GM18499 (cell line): ENCODE measurements around the gene TGFB3.
"Not testable (repeated sequence)": the region's sequence is repeated elsewhere in the genome, so short reads cannot be mapped to it uniquely, and the experiment has no call there.

Source experiments
- ATAC-seq: cut with Tn5 transposase; IDR thresholded peaks from one replicate; pipeline ENCODE4 v1.9.1; 2021; ENCODE audit warnings: moderate number of reproducible peaks; ENCODE audit not compliant: insufficient read depth, unreplicated experiment

Gene TGFB3

GRCh38 chr14:75967866-75968265 lies 13.9 kb downstream of the TGFB3 start:
- ATAC-seq: no peak

GRCh38 chr14:75961662-75962061 lies 20.1 kb downstream of the TGFB3 start:
- ATAC-seq: no peak

GRCh38 chr14:75960231-75960630 lies 21.6 kb downstream of the TGFB3 start:
- no peak for ATAC-seq

- ATAC-seq: no peak
Measured at GRCh38 chr14:75959031-75959430, 22.8 kb downstream of the TGFB3 start.

GRCh38 chr14:75952489-75952888 lies 29.3 kb downstream of the TGFB3 start:
- ATAC-seq: no peak

GRCh38 chr14:75946785-75947184 lies 35.0 kb downstream of the TGFB3 start:
- no peak for ATAC-seq

- no peak for ATAC-seq
Measured at GRCh38 chr14:75944607-75945241, 37.1 kb downstream of the TGFB3 start.

- no peak for ATAC-seq
Measured at GRCh38 chr14:75941030-75941429, 40.8 kb downstream of the TGFB3 start.

- no peak for ATAC-seq
Measured at GRCh38 chr14:75939200-75939599, 42.6 kb downstream of the TGFB3 start.

GRCh38 chr14:75934998-75935628 lies 46.7 kb downstream of the TGFB3 start:
- ATAC-seq: no peak

GRCh38 chr14:75933712-75934296 lies 48.0 kb downstream of the TGFB3 start:
- ATAC-seq: no peak

GRCh38 chr14:75928690-75929181 lies 53.1 kb downstream of the TGFB3 start:
- ATAC-seq: no peak

- ATAC-seq: no peak
Measured at GRCh38 chr14:75927564-75928087, 54.2 kb downstream of the TGFB3 start.

- no peak for ATAC-seq
Measured at GRCh38 chr14:75926431-75927115, 55.2 kb downstream of the TGFB3 start.

- ATAC-seq: not testable (repeated sequence)
Measured at GRCh38 chr14:75925141-75925840, 56.5 kb downstream of the TGFB3 start.

GRCh38 chr14:75920421-75920820 lies 61.4 kb downstream of the TGFB3 start:
- ATAC-seq: not testable (repeated sequence)

- ATAC-seq: no peak
Measured at GRCh38 chr14:75917946-75918335, 63.9 kb downstream of the TGFB3 start.

- no peak for ATAC-seq
Measured at GRCh38 chr14:75917322-75917945, 64.4 kb downstream of the TGFB3 start.

- no peak for ATAC-seq
Measured at GRCh38 chr14:75915045-75915444, 66.8 kb downstream of the TGFB3 start.

- ATAC-seq: no peak
Measured at GRCh38 chr14:75913183-75913582, 68.6 kb downstream of the TGFB3 start.
